K562 (cell line): Measurements from ENCODE around the gene STMP1. TPM values are rescaled to one million over a fixed set of nuclear protein-coding genes. Genes with fewer than 3 reads are reported as not detected.

Experiments
- ATAC-seq: fragments of 200-7000 bp; cut with Tn5 transposase; 3 replicates; pipeline ENCODE4 v1.9.1; 2020; ENCODE audit warnings: moderate library complexity
- BruUV-seq: library from RNA; stranded (reverse); fragments of 400-500 nt; replicated peaks from 2 replicates; lab custom pipeline; 2021; lab: Mats Ljungman, UMichigan
- CTCF ChIA-PET: fragments of 300-600 bp; formaldehyde crosslinking; extraction: SDS; loops from one replicate; lab custom pipeline; 2021; ENCODE audit warnings: low intra/inter-chr PET ratio; lab: Yijun Ruan, JAX
- POLR2A ChIA-PET: fragments of 300-600, 350-650 bp; sonication (Branson Sonifier 250); formaldehyde crosslinking; extraction: SDS; loops from one replicate; lab custom pipeline; 2021; ENCODE audit warnings: antibody characterized with exemption, inconsistent platforms; lab: Yijun Ruan, JAX
- DNase-seq, 4 experiments: peaks; one replicate each; pipeline versions ENCODE4 v3.0.0 to v3.0.0-alpha.2; 2011 to 2018; ENCODE audit warnings: low spot score in 3 of 4, mixed read lengths in 3 of 4; ENCODE audit errors: extremely low read depth in 1 of 4
- FAIRE-seq: peaks from 2 replicates; lab custom pipeline; 2011; peaks lifted over from hg19 to GRCh38; lab: Jason Lieb, UNC
- H2AFZ ChIP-seq: 2 replicates; pipeline ENCODE4 v1.6.0; 2011; ENCODE audit warnings: low read depth, low read length, control low read depth, inconsistent platforms
- H3K27ac ChIP-seq: fragments of 200-600 bp; 3 replicates; pipeline ENCODE4 v1.8.0; 2011; ENCODE audit warnings: low read depth, mild to moderate bottlenecking, control low read depth, inconsistent platforms, low read length, moderate library complexity, mixed read lengths; ENCODE audit errors: extremely low read depth
- H3K27me3 ChIP-seq, 2 experiments: fragments of 300-600 bp in 1 of 2; 2 replicates in 1 of 2; 3 replicates in 1 of 2; pipeline versions ENCODE4 v1.6.0 to v1.8.0; 2011; ENCODE audit warnings: inconsistent platforms in 2 of 2, low read length in 2 of 2, mild to moderate bottlenecking in 1 of 2, mixed read lengths in 1 of 2, moderate library complexity in 1 of 2; ENCODE audit not compliant: control insufficient read depth in 2 of 2, insufficient read depth in 2 of 2
- H3K36me3 ChIP-seq: fragments of 300-600 bp; 3 replicates; pipeline ENCODE4 v1.8.0; 2011; ENCODE audit warnings: mild to moderate bottlenecking, low read length, inconsistent platforms; ENCODE audit not compliant: control insufficient read depth, insufficient read depth
- H3K4me1 ChIP-seq, 2 experiments: fragments of 200-600 bp in 1 of 2; replicated peaks in 1 of 2; 2 replicates in 1 of 2; 3 replicates in 1 of 2; pipeline versions ENCODE4 v1.5.1 to v1.8.0; 2011; ENCODE audit warnings: inconsistent platforms in 2 of 2, low read length in 2 of 2, mild to moderate bottlenecking in 1 of 2, mixed read lengths in 1 of 2, moderate library complexity in 1 of 2; ENCODE audit not compliant: control insufficient read depth in 2 of 2, insufficient read depth in 2 of 2
- H3K4me2 ChIP-seq: 2 replicates; pipeline ENCODE4 v1.6.1; 2011; ENCODE audit warnings: low read length, control low read depth, inconsistent platforms, mixed read lengths; ENCODE audit not compliant: insufficient read depth
- H3K4me3 ChIP-seq: fragments of 200-600 bp; sonication (generic), shearing (Covaris generic); 2 replicates; pipeline ENCODE4 v1.5.1; 2016; ENCODE audit warnings: control low read depth, inconsistent platforms
- H3K79me2 ChIP-seq: fragments of 200-600 bp; 3 replicates; pipeline ENCODE4 v1.8.0; 2011; ENCODE audit warnings: low read length, inconsistent platforms; ENCODE audit not compliant: control insufficient read depth, insufficient read depth
- H3K9ac ChIP-seq, 2 experiments: 2 replicates each; pipeline versions ENCODE4 v1.6.0 to v1.6.1; 2011; ENCODE audit warnings: low read depth in 2 of 2, low read length in 2 of 2, control low read depth in 1 of 2, inconsistent platforms in 1 of 2, mild to moderate bottlenecking in 1 of 2, mixed read lengths in 1 of 2; ENCODE audit not compliant: insufficient read depth in 1 of 2
- H3K9me1 ChIP-seq: one replicate; pipeline ENCODE4 v1.6.0; 2011; ENCODE audit warnings: inconsistent platforms, mild to moderate bottlenecking, low read length, moderate library complexity; ENCODE audit not compliant: control insufficient read depth, insufficient read depth
- H3K9me3 ChIP-seq: replicated peaks from 2 replicates; pipeline ENCODE4 v1.5.1; 2011; ENCODE audit warnings: low read depth, low read length, inconsistent platforms; ENCODE audit not compliant: control insufficient read depth, insufficient read depth
- H4K20me1 ChIP-seq: replicated peaks from 2 replicates; pipeline ENCODE4 v1.6.1; 2011; ENCODE audit warnings: low read length, inconsistent platforms, mixed read lengths; ENCODE audit not compliant: control insufficient read depth, insufficient read depth
- CHCHD3 ChIP-seq: fragments of 250-450 bp; sonication (Bioruptor Pico); IDR thresholded peaks from 2 replicates; pipeline ENCODE4 v2.1.2; 2022; ENCODE audit warnings: mild to moderate bottlenecking
- KDM2B ChIP-seq: fragments of 250-450 bp; sonication (Bioruptor Pico); IDR thresholded peaks from 2 replicates; pipeline ENCODE4 v1.8.0; 2021; ENCODE audit warnings: mild to moderate bottlenecking, moderate library complexity
- NFE2 ChIP-seq: IDR thresholded peaks from 2 replicates; pipeline ENCODE4 v1.6.1; 2014; ENCODE audit warnings: antibody characterized with exemption, low read depth
- NR0B1 ChIP-seq: fragments of 450-650 bp; IDR thresholded peaks from one replicate; pipeline ENCODE4 v1.6.1; 2018; ENCODE audit warnings: mild to moderate bottlenecking, moderate library complexity; ENCODE audit not compliant: partially characterized antibody
- ZBTB33 ChIP-seq: sonication (generic); formaldehyde crosslinking; IDR thresholded peaks from 2 replicates; pipeline ENCODE4 v1.8.1; 2023; ENCODE audit warnings: mild to moderate bottlenecking, missing genetic modification reagents
- ZC3H4 ChIP-seq: sonication (generic); formaldehyde crosslinking; IDR thresholded peaks from 2 replicates; pipeline ENCODE4 v1.9.0; 2021; ENCODE audit warnings: missing genetic modification reagents, borderline replicate concordance
- ZNF146 ChIP-seq: IDR thresholded peaks from one replicate; pipeline ENCODE4 v1.6.1; 2018; ENCODE audit warnings: missing compliant biosample characterization; ENCODE audit not compliant: unreplicated experiment
- WGBS: fragments of 100-300 bp; shearing (Covaris generic); methylation state at CpG from one replicate; pipeline ENCODE4 v1.1.6; 2016; ENCODE audit warnings: low coverage, mixed read lengths; ENCODE audit not compliant: insufficient coverage; ENCODE audit errors: missing lambda C conversion rate; 5-methylcytosine and 5-hydroxymethylcytosine counted together
- in situ Hi-C: fragments of 300-500 bp; cut with MboI; formaldehyde crosslinking; loops from 4 replicates; pipeline ENCODE4 v1.15.0; 2018; ENCODE audit warnings: inconsistent platforms, mixed read lengths
- intact Hi-C: fragments of 100-400 bp; cut with micrococcal nuclease; formaldehyde crosslinking; loops from 2 replicates; pipeline ENCODE4 v1.14.2; 2022
- polyA plus RNA-seq, 8 experiments: library from polyadenylated mRNA; depleted of rRNA in 4 of 8; stranded (reverse) in 5 of 8; unstranded in 3 of 8; fragments of >200 nt; fragmentation: Nextera tagmentation in 2 of 8; fragmentation: Illumina TruSeq in 1 of 8; extraction: Ambion mirVana in 2 of 8; extraction: Trizol in 1 of 8; gene quantifications; 2 replicates each; pipeline versions ENCODE4 v1.2.1 to v1.2.3, GENCODE V29; 2011 to 2014; ENCODE audit warnings: inconsistent platforms in 1 of 8, missing spikeins in 1 of 8
- total RNA-seq, 7 experiments: library from RNA; depleted of rRNA in 6 of 7; stranded (reverse); fragments of >200 nt in 6 of 7; fragmentation: Illumina TruSeq in 2 of 7; extraction: Trizol in 2 of 7; gene quantifications; 2 replicates each; pipeline versions ENCODE4 v1.2.1 to v1.2.3, GENCODE V29; 2011 to 2021; ENCODE audit warnings: low replicate concordance in 1 of 7
- TF ChIP-seq, protein P1 (sequence below): fragments of 250-450 bp; sonication (Bioruptor Pico); IDR thresholded peaks from 2 replicates; pipeline ENCODE4 v1.5.0; 2020; ENCODE audit warnings: mild to moderate bottlenecking, borderline replicate concordance
- TF ChIP-seq, protein P2 (sequence below), 3 experiments: fragments of 200-800 bp in 1 of 3; fragments of 250-450 bp in 1 of 3; fragments of 450-650 bp in 1 of 3; sonication (Bioruptor Pico) in 1 of 3; sonication (Bioruptor generic) in 1 of 3; formaldehyde crosslinking in 1 of 3; IDR thresholded peaks; 2 replicates each; pipeline versions ENCODE4 v1.6.1 to v1.8.0; 2016 to 2022; ENCODE audit warnings: mild to moderate bottlenecking in 2 of 3, missing genetic modification characterization in 2 of 3, missing compliant biosample characterization in 1 of 3, moderate library complexity in 1 of 3
- TF ChIP-seq, protein P3 (sequence below), 2 experiments: fragments of 450-650 bp; conservative IDR thresholded peaks; 2 replicates each; pipeline ENCODE4 v1.6.1; 2017; ENCODE audit warnings: mild to moderate bottlenecking in 2 of 2, moderate library complexity in 2 of 2

STMP1 gene
- total and polyA plus RNA-seq, 9 of the 15 experiments (the other 6 are each of a cell fraction or from before 2014, with no cell fraction given): 10.6 to 249 (median 56.8) TPM

DNA sequence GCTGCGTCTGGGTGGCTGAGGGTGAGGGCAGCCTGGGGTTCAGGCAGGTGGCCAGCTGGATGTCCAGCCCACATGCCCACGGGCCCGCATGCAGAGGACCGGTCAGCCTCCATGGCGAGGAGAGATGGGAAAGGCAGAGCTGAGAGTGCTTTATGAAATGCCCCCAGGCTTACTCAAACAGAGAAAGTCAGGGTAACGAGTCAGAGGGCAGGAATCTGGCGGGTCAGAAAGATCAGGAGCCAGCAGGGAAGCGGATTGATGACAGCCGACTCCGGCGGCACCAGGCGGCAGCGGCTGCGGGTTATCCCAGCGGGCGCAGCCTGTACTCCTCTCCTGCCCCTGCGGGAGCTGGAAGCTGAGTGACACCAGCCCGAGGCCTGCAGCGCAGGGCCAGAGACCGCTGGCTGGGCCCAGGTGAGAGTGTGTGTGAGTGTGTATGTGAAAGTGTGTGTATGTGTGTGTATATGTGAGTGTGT is 52.3 kb downstream of the STMP1 start:
- Histone ChIP-seq H3K36me3 (no peaks in the 10 kb centered on the region), H3K4me1 (peaks cover 2 to 6% of the 10 kb centered on the region in 2 experiments; a peak in 3 of 5 replicates), H3K9me3 (no peaks in the 10 kb centered on the region), H3K4me3 (no peak overlapping the region), H2AFZ (no peak overlapping the region), H3K27ac (no peak overlapping the region), H3K79me2 (no peaks in the 10 kb centered on the region), H3K9me1 (no peaks in the 10 kb centered on the region), H3K27me3 (peaks cover 25 to 37% of the 10 kb centered on the region in 2 experiments; a peak in 4 of 5 replicates), H3K4me2 (no peak overlapping the region), H3K9ac (peak overlapping the region in 1 of 2 experiments; percentile 50; a peak in 1 of 4 replicates), H4K20me1 (no peaks in the 10 kb centered on the region)
- ChIA-PET CTCF (no interaction called here), POLR2A (interaction anchor here (0.6 to 1.2 kb wide), 2 partner anchors 8 to 13 kb away, joined by 3 to 4 read pairs; partner anchors contain the start of gene SLC13A4)
- DNase-seq (no peak), ATAC-seq (no peak), FAIRE-seq (no peak)
- intact Hi-C loops: no loop called here
- in situ Hi-C loops: no loop called here
- WGBS: 16% methylated on average over 20 of the region's 20 CpGs
- BruUV-seq: no TSS peak
- TF ChIP-seq KDM2B (CRISPR knock-in tag) (no peak), CHCHD3 (CRISPR knock-in tag) (no peak), NR0B1 (no peak), NFE2 (no peak), ZC3H4 (0 out of 2 replicates have a peak, but pooled peaks have one; percentile 16), ZBTB33 (CRISPR knock-in tag) (peak; percentile 68; the same call in 1 of the 2 replicates), ZNF146 (no peak)
- TF ChIP-seq, protein P1, sequence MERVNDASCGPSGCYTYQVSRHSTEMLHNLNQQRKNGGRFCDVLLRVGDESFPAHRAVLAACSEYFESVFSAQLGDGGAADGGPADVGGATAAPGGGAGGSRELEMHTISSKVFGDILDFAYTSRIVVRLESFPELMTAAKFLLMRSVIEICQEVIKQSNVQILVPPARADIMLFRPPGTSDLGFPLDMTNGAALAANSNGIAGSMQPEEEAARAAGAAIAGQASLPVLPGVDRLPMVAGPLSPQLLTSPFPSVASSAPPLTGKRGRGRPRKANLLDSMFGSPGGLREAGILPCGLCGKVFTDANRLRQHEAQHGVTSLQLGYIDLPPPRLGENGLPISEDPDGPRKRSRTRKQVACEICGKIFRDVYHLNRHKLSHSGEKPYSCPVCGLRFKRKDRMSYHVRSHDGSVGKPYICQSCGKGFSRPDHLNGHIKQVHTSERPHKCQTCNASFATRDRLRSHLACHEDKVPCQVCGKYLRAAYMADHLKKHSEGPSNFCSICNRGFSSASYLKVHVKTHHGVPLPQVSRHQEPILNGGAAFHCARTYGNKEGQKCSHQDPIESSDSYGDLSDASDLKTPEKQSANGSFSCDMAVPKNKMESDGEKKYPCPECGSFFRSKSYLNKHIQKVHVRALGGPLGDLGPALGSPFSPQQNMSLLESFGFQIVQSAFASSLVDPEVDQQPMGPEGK (CRISPR knock-in tag): no peak
- TF ChIP-seq, protein P2, sequence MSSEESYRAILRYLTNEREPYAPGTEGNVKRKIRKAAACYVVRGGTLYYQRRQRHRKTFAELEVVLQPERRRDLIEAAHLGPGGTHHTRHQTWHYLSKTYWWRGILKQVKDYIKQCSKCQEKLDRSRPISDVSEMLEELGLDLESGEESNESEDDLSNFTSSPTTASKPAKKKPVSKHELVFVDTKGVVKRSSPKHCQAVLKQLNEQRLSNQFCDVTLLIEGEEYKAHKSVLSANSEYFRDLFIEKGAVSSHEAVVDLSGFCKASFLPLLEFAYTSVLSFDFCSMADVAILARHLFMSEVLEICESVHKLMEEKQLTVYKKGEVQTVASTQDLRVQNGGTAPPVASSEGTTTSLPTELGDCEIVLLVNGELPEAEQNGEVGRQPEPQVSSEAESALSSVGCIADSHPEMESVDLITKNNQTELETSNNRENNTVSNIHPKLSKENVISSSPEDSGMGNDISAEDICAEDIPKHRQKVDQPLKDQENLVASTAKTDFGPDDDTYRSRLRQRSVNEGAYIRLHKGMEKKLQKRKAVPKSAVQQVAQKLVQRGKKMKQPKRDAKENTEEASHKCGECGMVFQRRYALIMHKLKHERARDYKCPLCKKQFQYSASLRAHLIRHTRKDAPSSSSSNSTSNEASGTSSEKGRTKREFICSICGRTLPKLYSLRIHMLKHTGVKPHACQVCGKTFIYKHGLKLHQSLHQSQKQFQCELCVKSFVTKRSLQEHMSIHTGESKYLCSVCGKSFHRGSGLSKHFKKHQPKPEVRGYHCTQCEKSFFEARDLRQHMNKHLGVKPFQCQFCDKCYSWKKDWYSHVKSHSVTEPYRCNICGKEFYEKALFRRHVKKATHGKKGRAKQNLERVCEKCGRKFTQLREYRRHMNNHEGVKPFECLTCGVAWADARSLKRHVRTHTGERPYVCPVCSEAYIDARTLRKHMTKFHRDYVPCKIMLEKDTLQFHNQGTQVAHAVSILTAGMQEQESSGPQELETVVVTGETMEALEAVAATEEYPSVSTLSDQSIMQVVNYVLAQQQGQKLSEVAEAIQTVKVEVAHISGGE (CRISPR knock-in tag; IDR thresholded peaks at IDR 0.05): no peak
- TF ChIP-seq, protein P3, sequence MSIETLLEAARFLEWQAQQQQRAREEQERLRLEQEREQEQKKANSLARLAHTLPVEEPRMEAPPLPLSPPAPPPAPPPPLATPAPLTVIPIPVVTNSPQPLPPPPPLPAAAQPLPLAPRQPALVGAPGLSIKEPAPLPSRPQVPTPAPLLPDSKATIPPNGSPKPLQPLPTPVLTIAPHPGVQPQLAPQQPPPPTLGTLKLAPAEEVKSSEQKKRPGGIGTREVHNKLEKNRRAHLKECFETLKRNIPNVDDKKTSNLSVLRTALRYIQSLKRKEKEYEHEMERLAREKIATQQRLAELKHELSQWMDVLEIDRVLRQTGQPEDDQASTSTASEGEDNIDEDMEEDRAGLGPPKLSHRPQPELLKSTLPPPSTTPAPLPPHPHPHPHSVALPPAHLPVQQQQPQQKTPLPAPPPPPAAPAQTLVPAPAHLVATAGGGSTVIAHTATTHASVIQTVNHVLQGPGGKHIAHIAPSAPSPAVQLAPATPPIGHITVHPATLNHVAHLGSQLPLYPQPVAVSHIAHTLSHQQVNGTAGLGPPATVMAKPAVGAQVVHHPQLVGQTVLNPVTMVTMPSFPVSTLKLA (conservative IDR thresholded peaks at IDR 0.05): no peak
